ENCODE data around the gene IRX5. TPM values are rescaled to one million over a fixed set of nuclear protein-coding genes. Genes with fewer than 3 reads are reported as not detected.

IRX5 gene
- polyA plus RNA-seq, 1 experiment: 2.2 TPM

- ChIA-PET CTCF (no interaction called here), POLR2A (no interaction called here)
- Histone ChIP-seq H3K27me3 (ENCODE audit: control insufficient read depth, insufficient read depth, low read length) (no peaks in the 10 kb centered on the region), H3K36me3 (ENCODE audit: control insufficient read depth, insufficient read depth, low read length) (no peaks in the 10 kb centered on the region), H3K4me3 (ENCODE audit: low read depth, low read length) (no peak overlapping the region)
- TF ChIP-seq CTCF (IDR thresholded peaks at IDR 0.05; ENCODE audit: insufficient read depth, low read depth, low read length): no peak
- DNase-seq (ENCODE audit: low read depth): no peak
Observed at GRCh38 chr16:54954220-54954619, 23.6 kb downstream of the IRX5 start.

GRCh38 chr16:54955757-54956156 is 25.1 kb downstream of the IRX5 start:
- CTCF ChIA-PET: interaction anchor here (0.9 to 1.1 kb wide), 2 partner anchors 11 to 22 kb away, joined by 3 to 4 read pairs; no protein-coding TSS in a partner anchor
- Histone ChIP-seq H3K36me3 (ENCODE audit: control insufficient read depth, insufficient read depth, low read length) (no peaks in the 10 kb centered on the region), H3K27me3 (ENCODE audit: control insufficient read depth, insufficient read depth, low read length) (0 out of 2 replicates have a peak, but pooled peaks cover 1% of the 10 kb centered on the region), H3K4me3 (ENCODE audit: low read depth, low read length) (no peak overlapping the region)
- no peak for DNase-seq (ENCODE audit: low read depth)
- TF ChIP-seq CTCF (IDR thresholded peaks at IDR 0.05; ENCODE audit: insufficient read depth, low read depth, low read length): no peak
- POLR2A ChIA-PET: no interaction called here

GRCh38 chr16:54957403-54958166 is 26.9 kb downstream of the IRX5 start:
- DNase-seq (ENCODE audit: low read depth): no peak
- ChIA-PET POLR2A (no interaction called here), CTCF (interaction anchor here (0.6 to 1.5 kb wide), 6 partner anchors 11 to 1408 kb away, joined by 3 to 6 read pairs (median 3); no protein-coding TSS in a partner anchor)
- no peak overlapping the region for H3K4me3 ChIP-seq (ENCODE audit: low read depth, low read length)
- 0 out of 2 replicates have a peak, but pooled peaks cover 1% of the 10 kb centered on the region for H3K27me3 ChIP-seq (ENCODE audit: control insufficient read depth, insufficient read depth, low read length)
- peak; percentile 58 for TF ChIP-seq CTCF (IDR thresholded peaks at IDR 0.05; ENCODE audit: insufficient read depth, low read depth, low read length)
- H3K36me3 ChIP-seq (ENCODE audit: control insufficient read depth, insufficient read depth, low read length): no peaks in the 10 kb centered on the region

GRCh38 chr16:54962045-54962444 is 31.4 kb downstream of the IRX5 start:
- H3K27me3 ChIP-seq (ENCODE audit: control insufficient read depth, insufficient read depth, low read length): peaks cover 1% of the 10 kb centered on the region; the same call in 1 of the 2 replicates
- ChIA-PET POLR2A (no interaction called here), CTCF (no interaction called here)
- no peak for TF ChIP-seq CTCF (IDR thresholded peaks at IDR 0.05; ENCODE audit: insufficient read depth, low read depth, low read length)
- no peak overlapping the region for H3K4me3 ChIP-seq (ENCODE audit: low read depth, low read length)
- no peaks in the 10 kb centered on the region for H3K36me3 ChIP-seq (ENCODE audit: control insufficient read depth, insufficient read depth, low read length)
- DNase-seq (ENCODE audit: low read depth): no peak

GRCh38 chr16:54964239-54964638 is 33.6 kb downstream of the IRX5 start:
- H3K4me3 ChIP-seq (ENCODE audit: low read depth, low read length): no peak overlapping the region
- DNase-seq (ENCODE audit: low read depth): no peak
- no peak for TF ChIP-seq CTCF (IDR thresholded peaks at IDR 0.05; ENCODE audit: insufficient read depth, low read depth, low read length)
- POLR2A ChIA-PET: no interaction called here
- H3K27me3 ChIP-seq (ENCODE audit: control insufficient read depth, insufficient read depth, low read length): peaks cover 1% of the 10 kb centered on the region; the same call in 1 of the 2 replicates
- H3K36me3 ChIP-seq (ENCODE audit: control insufficient read depth, insufficient read depth, low read length): no peaks in the 10 kb centered on the region
- CTCF ChIA-PET: interaction anchor here (1.8 kb wide), 1 partner anchor 10 kb away, joined by 4 read pairs; no protein-coding TSS in a partner anchor
